K562 (cell line): ENCODE measurements around the gene ABHD5. TPM values are rescaled to one million over a fixed set of nuclear protein-coding genes. Genes with fewer than 3 reads are reported as not detected.
A peak's percentile ranks its signal among the peaks of the same experiment; 100 is the strongest.

ENCODE experiments used
- ETS1 ChIP-seq: conservative IDR thresholded peaks from 2 replicates; pipeline ENCODE4 v1.6.1; 2011; ENCODE audit warnings: low read depth, mild to moderate bottlenecking, low read length; ENCODE audit not compliant: control insufficient read depth
- EWSR1 ChIP-seq: fragments of 450-650 bp; IDR thresholded peaks from 2 replicates; pipeline ENCODE4 v1.6.1; 2018; ENCODE audit warnings: borderline replicate concordance, mild to moderate bottlenecking, low read depth, moderate library complexity; ENCODE audit not compliant: partially characterized antibody
- MCM2 ChIP-seq: fragments of 450-650 bp; IDR thresholded peaks from 2 replicates; pipeline ENCODE4 v1.6.1; 2017; ENCODE audit warnings: low read depth, mild to moderate bottlenecking
- MCM5 ChIP-seq: fragments of 450-650 bp; IDR thresholded peaks from 2 replicates; pipeline ENCODE4 v1.6.1; 2016; ENCODE audit warnings: low read depth
- MGA ChIP-seq: fragments of 450-650 bp; IDR thresholded peaks from 2 replicates; pipeline ENCODE4 v1.6.1; 2016; ENCODE audit warnings: mild to moderate bottlenecking, moderate library complexity
- NONO ChIP-seq, 2 experiments: fragments of 200-400 bp in 1 of 2; fragments of 450-650 bp in 1 of 2; formaldehyde crosslinking in 1 of 2; IDR thresholded peaks; 2 replicates each; pipeline ENCODE4 v1.6.1; 2017; ENCODE audit warnings: low read depth in 2 of 2, mild to moderate bottlenecking in 2 of 2, moderate library complexity in 2 of 2, low read length in 1 of 2
- RCOR1 ChIP-seq, 2 experiments: IDR thresholded peaks; 2 replicates each; pipeline ENCODE4 v1.6.1; 2012; ENCODE audit warnings: low read depth in 2 of 2, low read length in 2 of 2, borderline replicate concordance in 1 of 2, improper control_type of control experiment in 1 of 2
- TFAM ChIP-seq: fragments of 250-450 bp; sonication (Bioruptor Pico); conservative IDR thresholded peaks from 2 replicates; pipeline ENCODE4 v1.5.0; 2021; ENCODE audit warnings: mild to moderate bottlenecking, moderate library complexity
- XRCC3 ChIP-seq: fragments of 450-650 bp; IDR thresholded peaks from 2 replicates; pipeline ENCODE4 v1.6.1; 2017; ENCODE audit warnings: mild to moderate bottlenecking, moderate library complexity
- ZFP91 ChIP-seq: sonication (generic); formaldehyde crosslinking; IDR thresholded peaks from 2 replicates; pipeline ENCODE4 v1.8.0; 2022; ENCODE audit warnings: mild to moderate bottlenecking, missing genetic modification reagents
- ZNF263 ChIP-seq: sonication (generic); formaldehyde crosslinking; IDR thresholded peaks from 2 replicates; pipeline ENCODE4 v1.8.0; 2022; ENCODE audit warnings: mild to moderate bottlenecking, missing genetic modification reagents, borderline replicate concordance
- ZNF696 ChIP-seq: fragments of 250-450 bp; sonication (Bioruptor Pico); conservative IDR thresholded peaks from 2 replicates; pipeline ENCODE4 v1.4.0; 2020; ENCODE audit warnings: mild to moderate bottlenecking, moderate library complexity
- ZNF785 ChIP-seq: fragments of 250-450 bp; sonication (Bioruptor Pico); IDR thresholded peaks from 2 replicates; pipeline ENCODE4 v1.4.0; 2020; ENCODE audit warnings: mild to moderate bottlenecking
- polyA plus RNA-seq, 8 experiments: library from polyadenylated mRNA; depleted of rRNA in 4 of 8; stranded (reverse) in 5 of 8; unstranded in 3 of 8; fragments of >200 nt; fragmentation: Nextera tagmentation in 2 of 8; fragmentation: Illumina TruSeq in 1 of 8; extraction: Ambion mirVana in 2 of 8; extraction: Trizol in 1 of 8; gene quantifications; 2 replicates each; pipeline versions ENCODE4 v1.2.1 to v1.2.3, GENCODE V29; 2011 to 2014; ENCODE audit warnings: inconsistent platforms in 1 of 8, missing spikeins in 1 of 8
- total RNA-seq, 7 experiments: library from RNA; depleted of rRNA in 6 of 7; stranded (reverse); fragments of >200 nt in 6 of 7; fragmentation: Illumina TruSeq in 2 of 7; extraction: Trizol in 2 of 7; gene quantifications; 2 replicates each; pipeline versions ENCODE4 v1.2.1 to v1.2.3, GENCODE V29; 2011 to 2021; ENCODE audit warnings: low replicate concordance in 1 of 7

ABHD5 gene
- total and polyA plus RNA-seq, 9 of the 15 experiments (the other 6 are each of a cell fraction or from before 2014, with no cell fraction given), result 27.8 to 61.7 (median 39.9) TPM

GRCh38 chr3:43690400-43691119, at the start of gene ABHD5 (continued):
- TF ChIP-seq MGA (no peak), ZNF785 (CRISPR knock-in tag) (no peak), EWSR1 (no peak), ZFP91 (peak; percentile 65; the same call in 1 of the 2 replicates), ZNF263 (CRISPR knock-in tag) (no peak; the same call in 1 of the 2 replicates), NONO (IDR thresholded peaks at IDR 0.05; ENCODE audit: low read depth in 2 of 2, low read length in 1 of 2) (peak in 1 of 2 experiments; percentile 99; a peak in 1 of 4 replicates), ZNF696 (CRISPR knock-in tag) (0 out of 2 replicates have a peak, but pooled peaks have one; percentile 15), XRCC3 (no peak), TFAM (CRISPR knock-in tag) (no peak), ETS1 (peak; percentile 85; the same call in 1 of the 2 replicates), RCOR1 (IDR thresholded peaks at IDR 0.05; ENCODE audit: borderline replicate concordance in 1 of 2, low read depth in 2 of 2, low read length in 2 of 2) (peak in 1 of 2 experiments; percentile 35; a peak in 2 of 4 replicates), MCM2 (no peak), MCM5 (no peak)
